GM12878 (cell line): ENCODE data around the gene PDE11A.

ENCODE experiments used
- DPF2 ChIP-seq: fragments of 450-650 bp; IDR thresholded peaks from 2 replicates; pipeline ENCODE4 v1.6.1; 2017; ENCODE audit warnings: mild to moderate bottlenecking
- ELK1 ChIP-seq: IDR thresholded peaks from 2 replicates; pipeline ENCODE4 v1.6.1; 2012; ENCODE audit warnings: low read depth, low read length, improper control_type of control experiment
- EZH2 ChIP-seq: IDR thresholded peaks from 2 replicates; pipeline ENCODE4 v1.6.1; 2012; ENCODE audit warnings: low read depth, mild to moderate bottlenecking, control low read depth, inconsistent platforms, low read length, borderline replicate concordance; ENCODE audit not compliant: control insufficient read depth
- POLR2A ChIP-seq: IDR thresholded peaks from 2 replicates; pipeline ENCODE4 v1.6.1; 2011; ENCODE audit warnings: low read depth, mild to moderate bottlenecking, low read length
- SIN3A ChIP-seq: IDR thresholded peaks from 2 replicates; pipeline ENCODE4 v1.6.1; 2012; ENCODE audit warnings: low read depth, low read length, improper control_type of control experiment

- no peak for TF ChIP-seq EZH2
- no peak for TF ChIP-seq SIN3A
- no peak for TF ChIP-seq POLR2A
- TF ChIP-seq ELK1: no peak
- no peak for TF ChIP-seq DPF2
Measured at GRCh38 chr2:177603181-177603580, 469.4 kb downstream of the PDE11A start.
